ENCODE data around the gene MYG1.

GRCh38 chr12:53252349-53252916 is 47.1 kb upstream of the MYG1 start:
- TF ChIP-seq CTCF (IDR thresholded peaks at IDR 0.05) (no peak), POLR2AphosphoS5 (IDR thresholded peaks at IDR 0.05) (no peak), POLR2A (IDR thresholded peaks at IDR 0.05) (no peak), EP300 (IDR thresholded peaks at IDR 0.05) (no peak)
